SK-N-SH treated with all-trans-retinoic acid at 6 μM for 48 hours (cell line): Measurements from ENCODE around the gene SIRPA.

Experiments used
- ATAC-seq: fragments of 200-7000 bp; cut with Tn5 transposase; 3 replicates; pipeline ENCODE4 v1.9.1; 2020; ENCODE audit warnings: mild to moderate bottlenecking, moderate library complexity
- ARNTL ChIP-seq: fragments of 450-650 bp; formaldehyde crosslinking; IDR thresholded peaks from 2 replicates; pipeline ENCODE4 v1.5.0; 2020; ENCODE audit warnings: low read depth, mild to moderate bottlenecking, moderate library complexity, borderline replicate concordance
- CSDC2 ChIP-seq: fragments of 250-450 bp; sonication (Bioruptor Pico); IDR thresholded peaks from 2 replicates; pipeline ENCODE4 v1.5.0; 2020; ENCODE audit warnings: mild to moderate bottlenecking, moderate library complexity
- CSRNP3 ChIP-seq: fragments of 250-450 bp; sonication (Bioruptor Pico); IDR thresholded peaks from 2 replicates; pipeline ENCODE4 v1.5.1; 2021; ENCODE audit warnings: mild to moderate bottlenecking, moderate library complexity
- ESRRG ChIP-seq: fragments of 250-450 bp; sonication (Bioruptor Pico); IDR thresholded peaks from 2 replicates; pipeline ENCODE4 v1.6.1; 2021; ENCODE audit warnings: mild to moderate bottlenecking
- GLIS3 ChIP-seq: fragments of 250-450 bp; sonication (Bioruptor Pico); IDR thresholded peaks from 2 replicates; pipeline ENCODE4 v1.5.0; 2020; ENCODE audit warnings: mild to moderate bottlenecking, moderate library complexity
- ISL1 ChIP-seq: fragments of 250-450 bp; sonication (Bioruptor Pico); IDR thresholded peaks from 2 replicates; pipeline ENCODE4 v2.1.2; 2022; ENCODE audit warnings: mild to moderate bottlenecking, moderate library complexity
- PATZ1 ChIP-seq: fragments of 250-450 bp; sonication (Bioruptor Pico); IDR thresholded peaks from 2 replicates; pipeline ENCODE4 v1.8.0; 2020; ENCODE audit warnings: mild to moderate bottlenecking, moderate library complexity, borderline replicate concordance
- PPARA ChIP-seq: fragments of 250-450 bp; sonication (Bioruptor Pico); IDR thresholded peaks from 2 replicates; pipeline ENCODE4 v1.5.0; 2020; ENCODE audit warnings: mild to moderate bottlenecking, borderline replicate concordance
- RARB ChIP-seq: fragments of 250-450 bp; sonication (Bioruptor Pico); IDR thresholded peaks from 2 replicates; pipeline ENCODE4 v1.8.0; 2021; ENCODE audit warnings: mild to moderate bottlenecking, moderate library complexity
- SNAI2 ChIP-seq: fragments of 250-450 bp; sonication (Bioruptor Pico); IDR thresholded peaks from 2 replicates; pipeline ENCODE4 v1.5.0; 2020; ENCODE audit warnings: mild to moderate bottlenecking, moderate library complexity
- TCF4 ChIP-seq: fragments of 250-450 bp; sonication (Bioruptor Pico); IDR thresholded peaks from 2 replicates; pipeline ENCODE4 v1.8.0; 2021; ENCODE audit warnings: mild to moderate bottlenecking, moderate library complexity, borderline replicate concordance
- TSHZ2 ChIP-seq: fragments of 250-450 bp; sonication (Bioruptor Pico); IDR thresholded peaks from 2 replicates; pipeline ENCODE4 v1.5.0; 2020; ENCODE audit warnings: mild to moderate bottlenecking, moderate library complexity
- ZFP3 ChIP-seq: fragments of 250-450 bp; sonication (Bioruptor Pico); IDR thresholded peaks from 2 replicates; pipeline ENCODE4 v1.5.0; 2020; ENCODE audit warnings: mild to moderate bottlenecking, moderate library complexity
- ZFP30 ChIP-seq: fragments of 450-650 bp; formaldehyde crosslinking; IDR thresholded peaks from 2 replicates; pipeline ENCODE4 v1.5.0; 2022; ENCODE audit warnings: mild to moderate bottlenecking, moderate library complexity
- ZNF565 ChIP-seq: fragments of 450-650 bp; formaldehyde crosslinking; conservative IDR thresholded peaks from 2 replicates; pipeline ENCODE4 v1.5.0; 2020; ENCODE audit warnings: low read depth, mild to moderate bottlenecking, moderate library complexity
- ZNF70 ChIP-seq: fragments of 450-650 bp; formaldehyde crosslinking; IDR thresholded peaks from 2 replicates; pipeline ENCODE4 v1.5.0; 2020; ENCODE audit warnings: mild to moderate bottlenecking, moderate library complexity
- ZNF8 ChIP-seq: fragments of 450-650 bp; formaldehyde crosslinking; IDR thresholded peaks from 2 replicates; pipeline ENCODE4 v1.5.0; 2020; ENCODE audit warnings: mild to moderate bottlenecking, moderate library complexity
- TF ChIP-seq, protein P1 (sequence below): fragments of 250-450 bp; sonication (Bioruptor Pico); IDR thresholded peaks from 2 replicates; pipeline ENCODE4 v1.5.1; 2020; ENCODE audit warnings: low read depth, mild to moderate bottlenecking, moderate library complexity
- TF ChIP-seq, protein P2 (sequence below): fragments of 250-450 bp; sonication (Bioruptor Pico); IDR thresholded peaks from 2 replicates; pipeline ENCODE4 v1.8.0; 2021; ENCODE audit warnings: low read depth, mild to moderate bottlenecking, moderate library complexity, borderline replicate concordance

The SIRPA gene

DNA sequence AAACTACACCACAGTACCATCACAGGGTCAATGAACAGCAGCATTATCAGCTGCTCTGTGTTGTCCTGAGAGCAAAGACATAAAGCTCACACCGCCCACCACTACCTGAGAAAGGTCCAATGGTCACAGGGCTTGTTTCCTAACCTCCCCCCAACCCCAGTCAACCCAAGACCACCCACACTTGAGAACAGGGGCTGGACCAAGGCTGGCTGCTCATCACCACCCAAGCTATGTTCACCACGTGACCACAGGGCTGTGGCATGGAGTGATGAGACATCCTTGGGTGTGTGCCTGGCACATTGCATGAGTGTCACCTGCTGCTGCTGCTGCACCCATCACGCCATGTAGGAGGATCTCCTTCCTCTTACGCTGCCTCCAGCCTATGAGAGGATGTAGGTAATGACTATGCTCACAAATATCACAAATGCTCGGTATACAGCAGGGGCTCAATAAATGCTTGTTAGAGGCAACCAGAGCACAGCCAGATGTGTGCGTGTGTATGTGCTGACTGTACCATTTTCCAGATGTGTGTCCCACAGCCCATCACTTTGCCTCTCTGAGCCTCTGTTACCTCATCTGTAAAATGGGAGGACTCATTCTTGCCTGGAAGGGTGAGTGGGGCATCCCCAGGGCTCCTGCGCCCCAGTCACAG lies 23.3 kb upstream of the SIRPA start (continued):
- TF ChIP-seq SNAI2 (CRISPR knock-in tag) = no peak

DNA sequence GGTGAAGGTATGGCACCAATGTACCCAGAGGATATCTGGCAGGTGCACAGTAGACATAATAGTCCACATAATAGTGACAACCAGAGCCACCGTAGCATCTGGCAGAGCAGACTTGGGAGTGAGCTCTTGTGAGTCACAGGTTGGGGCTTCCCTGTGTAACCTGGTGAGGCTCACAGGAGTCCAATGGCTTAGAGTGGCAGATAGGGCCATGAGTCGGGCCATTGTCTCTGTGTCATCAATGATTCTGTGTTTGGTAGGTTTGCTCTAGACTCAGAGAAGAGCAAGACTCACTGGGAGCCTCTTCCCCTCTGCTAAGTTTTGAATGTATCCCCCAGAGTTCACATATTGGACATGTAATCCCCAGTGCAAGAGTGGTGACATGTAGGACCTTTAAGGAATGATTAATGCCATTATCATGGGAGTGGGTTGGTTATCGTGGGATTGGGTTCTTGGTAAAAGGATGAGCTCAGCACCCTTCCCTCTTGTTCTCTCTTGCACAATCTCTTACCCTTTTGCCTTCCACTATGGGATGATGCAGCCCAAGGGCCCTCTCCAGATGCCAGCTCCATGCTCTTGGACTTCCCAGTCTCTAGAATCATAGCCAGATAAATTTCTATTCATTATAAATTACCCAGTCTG lies 22.6 kb upstream of the SIRPA start:
- ATAC-seq = no peak
- TF ChIP-seq, protein P1, sequence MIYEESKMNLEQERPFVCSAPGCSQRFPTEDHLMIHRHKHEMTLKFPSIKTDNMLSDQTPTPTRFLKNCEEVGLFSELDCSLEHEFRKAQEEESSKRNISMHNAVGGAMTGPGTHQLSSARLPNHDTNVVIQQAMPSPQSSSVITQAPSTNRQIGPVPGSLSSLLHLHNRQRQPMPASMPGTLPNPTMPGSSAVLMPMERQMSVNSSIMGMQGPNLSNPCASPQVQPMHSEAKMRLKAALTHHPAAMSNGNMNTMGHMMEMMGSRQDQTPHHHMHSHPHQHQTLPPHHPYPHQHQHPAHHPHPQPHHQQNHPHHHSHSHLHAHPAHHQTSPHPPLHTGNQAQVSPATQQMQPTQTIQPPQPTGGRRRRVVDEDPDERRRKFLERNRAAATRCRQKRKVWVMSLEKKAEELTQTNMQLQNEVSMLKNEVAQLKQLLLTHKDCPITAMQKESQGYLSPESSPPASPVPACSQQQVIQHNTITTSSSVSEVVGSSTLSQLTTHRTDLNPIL (CRISPR knock-in tag) = no peak
- TF ChIP-seq TCF4 (CRISPR knock-in tag) = no peak
- TF ChIP-seq SNAI2 (CRISPR knock-in tag) = no peak
- TF ChIP-seq ZNF565 (CRISPR knock-in tag) = no peak
- TF ChIP-seq GLIS3 (CRISPR knock-in tag) = no peak
- TF ChIP-seq PATZ1 (CRISPR knock-in tag) = no peak
- TF ChIP-seq ISL1 (CRISPR knock-in tag) = no peak
- no peak for TF ChIP-seq CSDC2 (CRISPR knock-in tag)
- no peak for TF ChIP-seq TSHZ2 (CRISPR knock-in tag)

DNA sequence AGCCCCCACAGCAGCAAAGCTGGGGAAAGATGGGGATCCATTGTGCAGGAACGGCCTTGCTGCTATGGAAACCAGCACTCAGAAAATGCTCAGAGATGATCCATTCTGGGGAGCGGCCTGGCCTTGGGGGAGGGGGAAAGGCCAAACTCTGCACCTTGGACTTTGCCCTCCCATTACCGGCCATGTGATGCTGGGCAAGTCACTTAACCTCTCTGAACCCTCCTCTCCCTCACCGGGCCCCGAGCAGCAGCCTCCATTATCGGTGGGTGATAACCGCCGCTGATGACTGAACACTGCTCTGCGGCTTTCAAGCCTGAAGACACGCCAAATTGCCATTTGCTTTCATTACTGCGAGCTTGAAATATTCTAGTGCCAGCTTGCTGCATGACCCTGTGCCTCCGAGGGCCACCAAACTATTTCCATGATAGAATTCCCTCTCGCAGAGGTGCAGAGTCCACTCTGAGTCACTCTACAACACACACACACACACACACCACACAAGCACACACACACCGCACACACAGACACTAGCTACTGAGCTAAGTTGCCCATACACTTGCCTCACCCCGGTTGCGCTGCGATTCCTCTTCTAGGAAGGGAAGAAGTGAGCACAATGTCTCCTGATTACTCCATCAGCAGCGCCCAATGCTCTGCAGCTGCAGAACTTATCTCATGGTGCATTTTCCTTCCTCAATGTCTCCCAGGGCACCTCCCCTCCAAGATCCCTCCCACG lies 20.6 kb upstream of the SIRPA start:
- TF ChIP-seq ZNF565 (CRISPR knock-in tag) (no peak), CSDC2 (CRISPR knock-in tag) (no peak), RARB (CRISPR knock-in tag) (no peak), ZFP30 (CRISPR knock-in tag) (no peak), TCF4 (CRISPR knock-in tag) (no peak), ARNTL (CRISPR knock-in tag) (no peak), PPARA (no peak)

DNA sequence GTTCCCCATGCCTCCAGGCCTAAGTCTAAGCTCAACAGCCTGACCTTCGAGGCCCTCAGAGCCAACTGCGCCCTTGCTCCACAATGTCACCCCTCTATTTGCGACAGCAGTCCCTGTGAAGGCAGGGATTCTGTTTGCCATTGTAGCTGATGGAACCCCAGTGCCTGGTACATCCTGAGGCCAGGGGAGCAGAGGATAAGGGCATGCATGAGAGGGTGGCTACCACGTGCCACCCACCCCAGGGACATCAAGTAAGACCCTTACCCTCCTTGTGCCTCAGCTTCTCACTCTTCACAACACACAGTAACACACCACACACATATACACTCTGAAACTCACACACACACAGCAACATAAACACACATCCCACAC lies 20.0 kb upstream of the SIRPA start:
- ATAC-seq = no peak
- TF ChIP-seq CSRNP3 (CRISPR knock-in tag) = no peak
- no peak for TF ChIP-seq RARB (CRISPR knock-in tag)

More for the DNA sequence above, 20.6 kb upstream of the SIRPA start:
- ATAC-seq = no peak

- no peak for ATAC-seq
- TF ChIP-seq ESRRG (CRISPR knock-in tag) = no peak
- TF ChIP-seq CSRNP3 (CRISPR knock-in tag) = no peak
- no peak for TF ChIP-seq ARNTL (CRISPR knock-in tag)
- no peak for TF ChIP-seq PATZ1 (CRISPR knock-in tag)
- TF ChIP-seq ZFP3 (CRISPR knock-in tag) = no peak
- TF ChIP-seq ZFP30 (CRISPR knock-in tag) = no peak
- no peak for TF ChIP-seq PPARA
- no peak for TF ChIP-seq RARB (CRISPR knock-in tag)
- no peak for TF ChIP-seq ISL1 (CRISPR knock-in tag)
- TF ChIP-seq ZNF70 = no peak
- TF ChIP-seq, protein P2, sequence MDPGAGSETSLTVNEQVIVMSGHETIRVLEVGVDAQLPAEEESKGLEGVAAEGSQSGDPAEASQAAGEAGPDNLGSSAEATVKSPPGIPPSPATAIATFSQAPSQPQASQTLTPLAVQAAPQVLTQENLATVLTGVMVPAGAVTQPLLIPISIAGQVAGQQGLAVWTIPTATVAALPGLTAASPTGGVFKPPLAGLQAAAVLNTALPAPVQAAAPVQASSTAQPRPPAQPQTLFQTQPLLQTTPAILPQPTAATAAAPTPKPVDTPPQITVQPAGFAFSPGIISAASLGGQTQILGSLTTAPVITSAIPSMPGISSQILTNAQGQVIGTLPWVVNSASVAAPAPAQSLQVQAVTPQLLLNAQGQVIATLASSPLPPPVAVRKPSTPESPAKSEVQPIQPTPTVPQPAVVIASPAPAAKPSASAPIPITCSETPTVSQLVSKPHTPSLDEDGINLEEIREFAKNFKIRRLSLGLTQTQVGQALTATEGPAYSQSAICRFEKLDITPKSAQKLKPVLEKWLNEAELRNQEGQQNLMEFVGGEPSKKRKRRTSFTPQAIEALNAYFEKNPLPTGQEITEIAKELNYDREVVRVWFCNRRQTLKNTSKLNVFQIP = no peak
- no peak for TF ChIP-seq ZNF8 (CRISPR knock-in tag)
Observed at GRCh38 chr20:1875762-1876161, 19.4 kb upstream of the SIRPA start.
